OCI-LY3 (cell line): Measurements from ENCODE around the gene BCAT1.

Source experiments
- H2AFZ ChIP-seq: fragments of 200-600, 300-600 bp; shearing (Covaris generic); 2 replicates; pipeline ENCODE4 v1.6.0; 2014; ENCODE audit warnings: antibody characterized with exemption, low read depth, low read length
- H3K27ac ChIP-seq: fragments of 200-600, 300-600 bp; sonication (generic); 2 replicates; pipeline ENCODE4 v1.5.1; 2014; ENCODE audit warnings: mild to moderate bottlenecking, low read length, moderate library complexity, mixed read lengths
- H3K27me3 ChIP-seq: fragments of 200-600, 300-600 bp; sonication (generic); 2 replicates; pipeline ENCODE4 v1.6.1; 2014; ENCODE audit warnings: low read depth, low read length, mixed read lengths
- H3K36me3 ChIP-seq: fragments of 200-600, 300-600 bp; sonication (generic); replicated peaks from 2 replicates; pipeline ENCODE3; 2014; ENCODE audit warnings: low read depth, low read length, mixed read lengths
- H3K4me1 ChIP-seq: fragments of 300-600, 200-600 bp; sonication (generic); 2 replicates; pipeline ENCODE4 v1.6.1; 2014; ENCODE audit warnings: low read length, mixed read lengths
- H3K4me2 ChIP-seq: fragments of 200-600, 300-600 bp; sonication (generic); 2 replicates; pipeline ENCODE4 v1.6.1; 2014; ENCODE audit warnings: low read length, mixed read lengths
- H3K4me3 ChIP-seq: fragments of 300-600, 200-600 bp; sonication (generic); 2 replicates; pipeline ENCODE4 v1.5.1; 2014; ENCODE audit warnings: antibody characterized with exemption, mild to moderate bottlenecking, low read length, moderate library complexity
- H3K79me2 ChIP-seq: fragments of 300-600, 200-600 bp; shearing (Covaris generic); 2 replicates; pipeline ENCODE4 v1.6.1; 2014; ENCODE audit warnings: mild to moderate bottlenecking, low read length, mixed read lengths
- H3K9ac ChIP-seq: fragments of 300-600, 200-600 bp; shearing (Covaris generic); 2 replicates; pipeline ENCODE4 v1.6.0; 2014; ENCODE audit warnings: mild to moderate bottlenecking, low read length, moderate library complexity
- H3K9me3 ChIP-seq: fragments of 200-600, 300-600 bp; shearing (Covaris generic); 2 replicates; pipeline ENCODE4 v1.6.1; 2014; ENCODE audit warnings: low read length, mixed read lengths; ENCODE audit not compliant: insufficient read depth
- H4K20me1 ChIP-seq: fragments of 200-600, 300-600 bp; sonication (generic); 2 replicates; pipeline ENCODE4 v1.6.1; 2016; ENCODE audit warnings: low read length, mixed read lengths; ENCODE audit not compliant: insufficient read depth
- CTCF ChIP-seq: fragments of 200-600, 300-600 bp; sonication (generic); IDR thresholded peaks from 2 replicates; pipeline ENCODE4 v1.5.1; 2014; ENCODE audit warnings: antibody characterized with exemption, low read length, low read depth
- EZH2phosphoT487 ChIP-seq: fragments of 200-600 bp; shearing (Covaris generic); IDR thresholded peaks from 2 replicates; pipeline ENCODE4 v1.6.1; 2018; ENCODE audit warnings: antibody characterized with exemption, mixed run types, low read depth

The BCAT1 gene

GRCh38 chr12:24775073-24775472 lies 173.8 kb downstream of the BCAT1 start:
- Histone ChIP-seq H3K36me3 (peaks cover 4% of the 10 kb centered on the region), H4K20me1 (no peaks in the 10 kb centered on the region), H3K79me2 (no peaks in the 10 kb centered on the region), H3K9me3 (peaks cover 3% of the 10 kb centered on the region; the same call in 1 of the 2 replicates), H3K4me2 (no peak overlapping the region), H3K9ac (no peak overlapping the region), H3K4me3 (no peak overlapping the region), H2AFZ (no peak overlapping the region), H3K27me3 (no peaks in the 10 kb centered on the region), H3K4me1 (peaks cover 42% of the 10 kb centered on the region), H3K27ac (no peak overlapping the region)
- TF ChIP-seq CTCF, result no peak
- no peak for TF ChIP-seq EZH2phosphoT487

- Histone ChIP-seq H3K9ac (no peak overlapping the region), H3K9me3 (peaks cover 3% of the 10 kb centered on the region; the same call in 1 of the 2 replicates), H3K27ac (no peak overlapping the region), H3K4me1 (peaks cover 31% of the 10 kb centered on the region), H3K36me3 (peaks cover 4% of the 10 kb centered on the region), H2AFZ (no peak overlapping the region), H3K27me3 (no peaks in the 10 kb centered on the region), H3K4me2 (no peak overlapping the region), H4K20me1 (no peaks in the 10 kb centered on the region), H3K79me2 (no peaks in the 10 kb centered on the region), H3K4me3 (no peak overlapping the region)
- TF ChIP-seq EZH2phosphoT487 (no peak), CTCF (no peak)
Observed at GRCh38 chr12:24773996-24774395, 174.9 kb downstream of the BCAT1 start.

- no peak overlapping the region for H3K4me2 ChIP-seq
- no peaks in the 10 kb centered on the region for H3K79me2 ChIP-seq
- no peak overlapping the region for H3K9ac ChIP-seq
- H3K27me3 ChIP-seq, result no peaks in the 10 kb centered on the region
- H3K36me3 ChIP-seq, result peaks cover 4% of the 10 kb centered on the region
- H3K27ac ChIP-seq, result no peak overlapping the region
- peaks cover 20% of the 10 kb centered on the region for H3K4me1 ChIP-seq
- H3K9me3 ChIP-seq, result peaks cover 5% of the 10 kb centered on the region; the same call in 1 of the 2 replicates
- TF ChIP-seq CTCF (no peak), EZH2phosphoT487 (no peak)
- no peak overlapping the region for H2AFZ ChIP-seq
- no peak overlapping the region for H3K4me3 ChIP-seq
- H4K20me1 ChIP-seq, result no peaks in the 10 kb centered on the region
Observed at GRCh38 chr12:24772813-24773212, 176.1 kb downstream of the BCAT1 start.

- Histone ChIP-seq H3K36me3 (peaks cover 6% of the 10 kb centered on the region), H3K4me1 (no peaks in the 10 kb centered on the region), H3K9ac (no peak overlapping the region), H3K4me2 (no peak overlapping the region), H3K9me3 (peaks cover 14% of the 10 kb centered on the region; the same call in 1 of the 2 replicates), H3K27me3 (no peaks in the 10 kb centered on the region), H3K79me2 (no peaks in the 10 kb centered on the region), H3K27ac (no peak overlapping the region), H4K20me1 (no peaks in the 10 kb centered on the region), H3K4me3 (no peak overlapping the region), H2AFZ (no peak overlapping the region)
- no peak for TF ChIP-seq EZH2phosphoT487
- TF ChIP-seq CTCF, result no peak
Observed at GRCh38 chr12:24770821-24771220, 178.1 kb downstream of the BCAT1 start.
